Fibroblast of skin of right quadriceps (primary cell): ENCODE results near the gene FCER1A.
"Not testable (repeated sequence)": the region's sequence is repeated elsewhere in the genome, so short reads cannot be mapped to it uniquely, and the experiment has no call there.

Experiments used
- DNase-seq: peaks from one replicate; pipeline ENCODE4 v3.0.0-alpha.2; 2013

The FCER1A gene

GRCh38 chr1:159302095-159302494 lies at the start of gene FCER1A:
TSS of gene FCER1A (plus strand) at chr1:159302336. CDS start at chr1:159302365, 29 bp downstream.
- no peak for DNase-seq

DNA sequence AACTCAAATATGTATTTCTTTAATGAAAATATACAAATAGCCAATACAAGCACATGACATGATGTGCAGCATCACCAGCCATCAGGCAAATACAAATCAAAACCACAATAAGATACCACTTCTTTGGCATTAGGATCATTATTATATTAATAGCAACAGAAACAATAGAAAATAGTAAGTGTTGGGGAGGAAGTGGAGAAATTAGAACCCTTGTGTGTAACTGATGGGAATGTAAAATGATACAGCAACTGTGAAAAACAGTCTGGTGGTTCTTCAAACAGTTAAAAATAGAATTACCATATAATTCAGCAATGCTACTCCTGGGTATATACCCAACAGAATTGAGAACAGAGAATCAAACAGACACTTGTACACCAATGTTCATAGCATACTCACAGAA lies 40.8 kb upstream of the FCER1A start:
- no peak for DNase-seq

DNA sequence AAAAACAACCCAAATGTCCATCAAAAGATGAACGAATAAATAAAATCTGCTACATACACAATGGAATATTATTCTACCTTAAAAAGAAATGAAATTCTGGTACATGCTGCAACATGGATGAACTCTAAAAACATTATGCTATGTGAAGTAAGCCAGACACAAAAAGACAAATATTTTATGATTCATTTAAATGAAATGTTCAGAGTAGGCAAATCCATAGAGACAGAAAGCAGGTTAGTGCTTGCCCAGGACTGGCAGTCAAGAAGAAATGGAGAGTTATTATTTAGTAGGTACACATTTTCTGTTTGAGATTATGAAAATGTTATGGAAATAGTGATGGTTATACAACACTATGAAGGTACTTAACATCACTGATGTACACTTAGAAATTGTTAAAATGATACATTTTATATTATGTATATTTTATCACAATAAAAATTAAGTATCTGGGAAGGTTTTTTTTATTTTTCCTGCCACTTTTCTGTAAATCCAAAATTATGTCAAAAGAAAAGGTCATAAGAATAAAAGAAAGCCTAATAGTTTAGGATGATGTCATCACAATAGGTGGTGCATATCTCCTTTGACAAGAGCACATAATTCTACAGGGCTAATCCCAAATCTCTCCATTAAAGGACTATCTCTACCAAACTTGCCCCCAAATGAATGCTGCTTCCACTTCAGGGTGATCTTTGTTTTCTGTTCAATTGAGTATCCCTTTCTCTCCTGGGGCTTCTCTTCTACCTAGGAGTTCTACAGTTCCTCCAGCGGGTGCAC lies 40.2 kb upstream of the FCER1A start:
- no peak for DNase-seq

DNA sequence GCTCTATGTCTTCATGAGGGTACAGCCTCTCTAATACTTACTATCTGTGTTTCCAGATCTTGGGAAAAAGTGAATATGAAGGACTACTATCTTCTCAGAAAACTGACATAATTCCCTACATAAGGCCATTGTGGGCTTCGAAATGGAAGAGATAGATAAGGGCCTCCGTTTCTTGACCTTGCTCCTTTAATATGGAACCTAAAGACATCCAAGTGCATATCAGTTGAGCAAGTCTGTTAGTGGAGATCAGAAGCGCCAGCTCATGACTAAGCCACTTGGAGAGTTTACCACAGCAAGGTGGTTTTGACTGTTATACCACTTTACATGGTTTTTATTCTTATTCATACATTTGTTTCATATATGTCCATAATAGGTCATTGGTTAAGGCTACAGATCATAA lies 35.3 kb upstream of the FCER1A start:
- DNase-seq, result no peak

GRCh38 chr1:159274631-159275030 lies 27.5 kb upstream of the FCER1A start:
- no peak for DNase-seq

DNA sequence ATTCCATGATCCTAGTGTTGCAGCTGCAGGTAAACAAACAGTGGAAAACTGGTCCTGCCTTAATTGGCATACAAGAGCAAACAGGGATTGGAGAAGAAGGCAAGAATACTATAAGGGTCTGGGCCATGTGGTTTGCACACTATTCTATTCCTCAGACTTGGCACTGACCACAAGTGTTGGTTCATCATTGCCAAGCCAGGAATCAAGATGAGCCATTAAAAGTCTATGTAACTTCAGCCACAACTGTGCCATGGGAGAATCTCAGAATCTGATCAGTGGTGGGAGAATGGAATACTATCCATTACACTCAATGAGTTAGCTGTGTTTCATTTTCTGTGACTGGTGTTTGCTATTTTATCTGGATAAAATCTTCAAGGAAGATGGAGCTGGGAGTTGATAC lies 26.2 kb upstream of the FCER1A start:
- no peak for DNase-seq

- no peak for DNase-seq
These were observed 22.4 kb upstream of the FCER1A start for GRCh38 chr1:159279773-159280172.

- DNase-seq, result no peak
These were observed 20.0 kb upstream of the FCER1A start for GRCh38 chr1:159282118-159282517.

GRCh38 chr1:159289060-159289459 lies 13.1 kb upstream of the FCER1A start:
- DNase-seq, result no peak

GRCh38 chr1:159291424-159291823 lies 10.7 kb upstream of the FCER1A start:
- no peak for DNase-seq

GRCh38 chr1:159296706-159297375 lies 5.3 kb upstream of the FCER1A start:
- DNase-seq, result no peak

DNA sequence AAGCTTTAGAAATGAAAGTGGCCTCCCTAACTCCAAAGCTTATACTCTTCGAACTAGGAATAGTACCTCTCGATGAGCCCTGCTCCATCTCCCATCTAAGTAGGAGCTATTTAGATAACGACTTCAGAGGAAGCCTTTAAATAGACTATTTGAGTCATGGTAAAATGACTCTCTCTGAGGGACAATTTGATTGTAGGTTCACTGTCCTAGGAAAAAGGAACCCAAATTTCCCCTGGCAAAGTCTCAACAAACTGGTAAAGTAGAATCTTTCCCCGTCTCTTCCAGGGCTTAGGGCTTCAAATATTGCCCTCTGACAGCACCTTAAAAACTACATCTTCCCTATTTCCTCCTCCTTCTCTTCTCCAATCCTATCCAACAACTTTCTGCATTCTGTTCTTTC lies 2.0 kb upstream of the FCER1A start:
- no peak for DNase-seq

- no peak for DNase-seq
These were observed 5.3 kb downstream of the FCER1A start for GRCh38 chr1:159307346-159308020.

DNA sequence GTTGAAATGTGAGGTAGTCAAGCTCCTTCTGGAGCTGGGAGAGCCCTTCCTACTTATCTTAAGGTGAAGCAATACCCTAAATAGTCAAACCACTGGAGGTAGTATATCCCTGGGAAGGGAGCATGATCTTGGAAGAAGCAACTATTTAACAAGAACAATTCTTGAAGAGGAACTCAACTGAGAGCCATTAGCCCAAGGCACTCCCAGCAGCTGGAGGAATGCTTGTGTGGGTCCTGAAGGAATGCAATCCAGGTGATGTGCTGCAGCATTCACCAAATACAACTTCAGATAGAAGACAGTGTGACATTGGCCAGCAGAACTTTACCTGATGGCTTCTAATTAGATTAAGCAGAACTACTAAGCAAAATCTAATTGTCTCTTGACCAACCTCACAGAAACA lies 9.5 kb downstream of the FCER1A start:
- DNase-seq, result no peak

DNA sequence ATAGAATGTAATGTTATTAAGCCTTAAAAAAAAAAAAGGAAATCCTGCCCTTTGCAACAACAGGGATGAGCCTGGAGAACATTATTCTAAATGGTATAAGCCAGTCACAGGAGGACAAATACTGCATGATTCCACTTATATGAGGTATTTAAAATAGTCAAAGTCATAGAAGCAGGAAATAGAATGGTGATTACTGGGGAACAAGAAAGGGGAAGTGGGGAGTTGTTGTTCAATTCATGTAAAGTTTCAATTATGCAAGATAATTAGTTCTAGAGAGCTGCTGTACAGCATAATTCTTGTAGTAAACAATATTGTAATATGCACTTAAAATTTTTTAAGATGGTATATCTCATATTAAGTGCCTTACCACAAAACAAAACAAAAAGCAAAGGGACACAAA lies 13.2 kb downstream of the FCER1A start:
- no peak for DNase-seq

DNA sequence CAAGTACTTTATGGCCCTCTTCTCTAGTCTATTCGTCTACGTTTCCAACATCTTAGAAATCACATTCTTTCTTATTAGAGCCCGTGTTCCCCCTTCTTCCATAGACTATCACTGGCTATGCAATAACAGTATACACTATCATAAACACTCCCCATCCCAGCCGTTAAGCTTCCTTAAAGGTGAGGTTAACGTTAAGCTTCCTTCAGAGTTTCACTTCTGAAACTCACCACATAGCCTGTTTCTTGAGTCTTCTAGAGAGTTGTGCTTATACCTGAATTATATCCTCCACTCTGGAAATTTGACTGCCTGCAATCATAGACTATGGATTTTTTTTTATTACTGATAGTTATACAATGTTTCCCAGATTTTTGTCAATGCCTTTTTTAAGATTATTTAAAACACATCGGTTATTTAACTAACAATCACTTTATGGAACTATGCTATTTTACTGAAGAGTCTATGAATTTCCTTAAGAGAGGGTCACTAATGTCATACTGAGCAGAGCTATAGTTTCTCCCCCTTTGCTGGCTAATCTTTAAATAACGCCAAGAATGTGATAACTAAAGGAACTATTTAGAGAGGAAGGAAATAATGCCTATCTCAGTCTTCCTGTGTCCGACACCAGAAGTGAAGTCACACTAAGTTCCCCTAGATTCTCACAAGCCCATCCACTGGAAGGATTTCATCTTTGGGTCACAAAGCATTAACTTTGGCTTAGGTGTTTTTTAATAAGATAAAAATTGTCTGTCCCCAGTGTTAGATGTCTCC lies 16.8 kb downstream of the FCER1A start:
- no peak for DNase-seq

GRCh38 chr1:159334797-159335196 lies 32.7 kb downstream of the FCER1A start:
- DNase-seq, result no peak

GRCh38 chr1:159338018-159338417 lies 35.9 kb downstream of the FCER1A start:
- DNase-seq, result no peak

- no peak for DNase-seq
These were observed 37.4 kb downstream of the FCER1A start for GRCh38 chr1:159339536-159339935.

- DNase-seq, result no peak
These were observed 39.6 kb downstream of the FCER1A start for GRCh38 chr1:159341736-159342135.

- DNase-seq, result no peak
These were observed 40.8 kb downstream of the FCER1A start for GRCh38 chr1:159342761-159343425.

GRCh38 chr1:159349374-159349773 lies 47.2 kb downstream of the FCER1A start:
- DNase-seq, result not testable (repeated sequence)

DNA sequence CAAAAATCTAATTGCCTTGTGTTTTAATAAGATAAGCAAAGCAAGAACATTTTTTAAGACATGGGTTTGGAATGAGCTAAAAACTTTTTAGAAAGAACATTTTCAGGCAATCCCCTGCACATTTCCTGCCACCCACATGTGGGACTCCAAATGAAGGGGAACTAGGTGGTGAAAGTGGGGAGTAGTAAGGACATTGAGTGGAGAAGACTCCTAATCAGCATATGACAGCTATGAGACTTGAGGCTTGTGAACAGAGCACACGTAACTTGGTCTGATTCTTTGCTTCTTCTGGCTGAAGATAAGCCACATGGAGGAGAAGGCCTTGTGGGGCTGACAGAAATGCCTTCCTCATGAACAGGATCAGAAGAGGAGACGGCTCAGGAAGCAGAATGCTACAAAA lies 50.3 kb downstream of the FCER1A start:
- DNase-seq, result no peak
